ENCODE measurements around the gene CD109. TPM values are rescaled to one million over a fixed set of nuclear protein-coding genes. Genes with fewer than 3 reads are reported as not detected.

CD109 gene
- 10 to 100 TPM in 3 of 4 donors, 1 to 10 TPM in 1; 7.8 to 19.0 (median 12.7) TPM for total RNA-seq

- Histone ChIP-seq H3K27ac (peak within 1 kb of the TSS; percentile 54 to 89 (median 68)), H3K36me3 (no peaks in the 10 kb centered on the region), H3K27me3 (no peaks in the 10 kb centered on the region), H3K4me1 (peaks cover 0 to 22% (median 4%) of the 10 kb centered on the region in 4 donors), H3K4me3 (peak within 1 kb of the TSS; percentile 53 to 62 (median 60)), H3K9me3 (no peaks in the 10 kb centered on the region)
- peak in 1 of 2 donors; percentile 41 for DNase-seq (ENCODE audit: low spot score in 2 of 2)
- TF ChIP-seq EP300 (IDR thresholded peaks at IDR 0.05) (peak in 1 of 2 donors; percentile 49), CTCF (IDR thresholded peaks at IDR 0.05) (no peak)
- 1 to 3% methylated on average over 43 to 60 of the region's 61 CpGs for WGBS, 2 donors
Measured at GRCh38 chr6:73695619-73696421, at the start of gene CD109. Gene CD109, plus strand, starts transcription at chr6:73696203. Its CDS starts 13 bp downstream, at chr6:73696216.

DNA sequence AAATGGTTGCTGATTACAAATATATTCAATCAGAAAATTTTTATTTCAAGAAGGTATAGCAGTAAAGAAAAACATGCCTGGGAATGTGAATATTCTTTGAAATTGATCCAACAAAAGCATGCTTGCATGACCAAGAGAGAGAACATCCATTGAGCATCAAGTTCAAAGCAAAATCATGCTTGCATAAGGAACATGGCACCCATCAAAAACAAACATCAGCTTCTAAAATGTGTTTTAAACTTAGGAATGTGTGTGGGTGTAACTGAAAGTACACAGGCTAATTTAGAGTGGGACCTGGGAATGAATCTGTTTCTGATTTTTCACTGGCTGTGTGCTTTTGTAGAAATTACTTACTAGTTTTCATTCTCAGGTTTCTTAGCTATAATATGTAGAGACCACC lies 47.8 kb upstream of the CD109 start:
- peaks cover 0 to 23% (median 0%) of the 10 kb centered on the region in 4 donors for H3K4me1 ChIP-seq
- H3K27ac ChIP-seq = no peak overlapping the region
- no peaks in the 10 kb centered on the region for H3K27me3 ChIP-seq
- no peaks in the 10 kb centered on the region for H3K9me3 ChIP-seq
- TF ChIP-seq EP300 (IDR thresholded peaks at IDR 0.05) (no peak), CTCF (IDR thresholded peaks at IDR 0.05) (no peak), POLR2A (IDR thresholded peaks at IDR 0.05) (no peak)
- peaks cover 0 to 8% (median 0%) of the 10 kb centered on the region in 3 donors for H3K36me3 ChIP-seq
- no peak overlapping the region for H3K4me3 ChIP-seq
- DNase-seq (ENCODE audit: low spot score in 2 of 2) = no peak

- no peaks in the 10 kb centered on the region for H3K9me3 ChIP-seq
- peaks cover under 1 to 27% (median 3%) of the 10 kb centered on the region in 4 donors for H3K4me1 ChIP-seq
- H3K4me3 ChIP-seq = no peak overlapping the region
- TF ChIP-seq CTCF (IDR thresholded peaks at IDR 0.05) (no peak), EP300 (IDR thresholded peaks at IDR 0.05) (no peak), POLR2A (IDR thresholded peaks at IDR 0.05) (no peak)
- no peak overlapping the region for H3K27ac ChIP-seq
- DNase-seq (ENCODE audit: low spot score in 2 of 2) = no peak
- H3K36me3 ChIP-seq = peaks cover 0 to 8% (median 0%) of the 10 kb centered on the region in 3 donors
- 64 to 72% methylated on average over 4 of the region's 4 CpGs for WGBS, 2 donors
- no peaks in the 10 kb centered on the region for H3K27me3 ChIP-seq
Measured at GRCh38 chr6:73649783-73650182, 46.2 kb upstream of the CD109 start.

DNA sequence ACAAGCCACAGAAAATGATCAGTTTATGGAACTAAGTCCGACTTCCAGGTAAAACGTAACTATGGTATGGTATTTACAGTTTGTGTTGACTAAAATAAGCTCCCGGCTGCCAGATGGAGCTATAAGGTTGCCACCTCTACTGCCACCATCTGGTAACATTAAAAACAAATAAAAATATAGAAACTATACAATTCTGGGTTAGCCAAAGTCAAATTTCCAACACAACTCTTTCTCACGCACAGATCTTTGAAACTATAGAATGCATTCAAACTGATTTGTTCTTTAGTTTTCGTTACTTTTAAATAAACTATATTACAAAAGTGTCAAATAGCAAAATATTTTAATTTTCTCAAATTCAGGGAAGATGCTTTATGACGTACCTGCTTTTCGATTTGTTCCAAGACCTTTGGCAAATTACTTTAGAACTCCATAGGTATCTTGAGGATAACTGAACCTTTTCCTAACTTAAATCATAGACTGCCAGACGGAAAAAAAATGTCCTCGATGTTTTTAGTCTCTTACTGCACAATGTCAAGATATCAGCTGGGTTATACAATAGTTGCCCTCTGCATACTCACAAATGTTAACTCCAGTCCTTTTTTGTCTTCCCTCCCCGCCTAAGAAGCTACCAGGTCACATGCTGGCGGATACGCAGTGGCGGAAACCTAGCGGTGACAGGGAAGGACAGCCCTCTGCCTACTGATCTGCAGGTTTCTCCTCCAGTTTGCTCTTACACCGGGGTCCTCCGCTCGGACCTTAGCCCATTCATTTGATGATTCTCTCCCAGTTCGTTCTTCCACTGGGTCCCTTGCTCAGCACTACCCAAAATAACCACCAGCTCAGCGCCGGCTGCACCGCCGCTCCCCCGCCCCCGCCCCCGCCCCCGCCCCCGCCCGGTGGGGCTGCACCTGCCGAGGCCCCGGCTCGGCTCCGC lies 43.1 kb upstream of the CD109 start:
- TF ChIP-seq CTCF (IDR thresholded peaks at IDR 0.05) = peak in 4 of 5 experiments; percentile 2 to 49 (median 30)
- peak in 1 of 2 donors; percentile 24 for TF ChIP-seq EP300 (IDR thresholded peaks at IDR 0.05)
- TF ChIP-seq POLR2A (IDR thresholded peaks at IDR 0.05) = no peak
- peaks cover 0 to 8% (median 0%) of the 10 kb centered on the region in 3 donors for H3K36me3 ChIP-seq
- no peaks in the 10 kb centered on the region for H3K27me3 ChIP-seq
- no peaks in the 10 kb centered on the region for H3K9me3 ChIP-seq
- H3K4me3 ChIP-seq = peak overlapping the region; percentile 84 to 98 (median 97)
- peaks cover 4 to 22% (median 9%) of the 10 kb centered on the region in 4 donors for H3K4me1 ChIP-seq
- 3 to 4% methylated on average over 20 to 28 of the region's 32 CpGs for WGBS, 2 donors
- DNase-seq (ENCODE audit: low spot score in 2 of 2) = peak in 1 of 2 donors; percentile 54
- H3K27ac ChIP-seq = peak overlapping the region; percentile 91 to 98 (median 96)
